GM12878 (cell line): ENCODE measurements around the gene MDFI.

Source experiments
- BHLHE40 ChIP-seq, 2 experiments: fragments of 450-650 bp in 1 of 2; IDR thresholded peaks; 2 replicates each; pipeline ENCODE4 v1.6.1; 2011 to 2017; ENCODE audit warnings: low read depth in 2 of 2, borderline replicate concordance in 1 of 2, improper control_type of control experiment in 1 of 2, low read length in 1 of 2, mild to moderate bottlenecking in 1 of 2
- BRCA1 ChIP-seq: IDR thresholded peaks from 2 replicates; pipeline ENCODE4 v1.6.1; 2011; ENCODE audit warnings: low read depth, low read length, improper control_type of control experiment
- CREB1 ChIP-seq: IDR thresholded peaks from 2 replicates; pipeline ENCODE4 v1.6.1; 2012; ENCODE audit warnings: low read depth, mild to moderate bottlenecking, inconsistent platforms
- HCFC1 ChIP-seq: fragments of 150-350 bp; IDR thresholded peaks from 2 replicates; pipeline ENCODE4 v1.6.1; 2014; ENCODE audit warnings: low read length
- TF ChIP-seq, protein P1 (sequence below), 3 experiments: IDR thresholded peaks in 2 of 3; conservative IDR thresholded peaks in 1 of 3; 2 replicates each; pipeline ENCODE4 v1.5.1; 2011; ENCODE audit warnings: low read depth in 3 of 3, low read length in 3 of 3, mild to moderate bottlenecking in 3 of 3, control low read depth in 2 of 3, moderate library complexity in 2 of 3, inconsistent platforms in 1 of 3, mixed read lengths in 1 of 3; ENCODE audit not compliant: control insufficient read depth in 2 of 3, insufficient read depth in 1 of 3; ENCODE audit errors: extremely low read depth in 1 of 3

DNA sequence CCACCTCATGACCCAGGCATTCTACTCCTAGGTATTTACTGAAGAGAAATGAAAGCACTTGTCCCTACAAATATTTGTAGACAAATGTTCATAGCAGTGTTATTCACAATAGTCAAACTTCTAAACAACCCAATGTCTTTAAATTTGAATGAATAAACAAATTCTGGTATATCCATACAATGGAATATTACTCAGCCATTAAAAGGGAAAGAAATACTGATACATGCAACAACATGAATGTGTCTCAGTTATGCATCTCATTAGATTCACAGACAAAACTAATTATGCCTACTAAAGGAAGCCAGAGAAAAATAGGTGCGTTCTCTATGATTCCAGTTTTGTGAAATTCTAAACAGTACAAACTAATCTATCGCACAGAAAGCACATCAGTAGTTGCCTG lies 30.7 kb downstream of the MDFI start:
- TF ChIP-seq, protein P1, sequence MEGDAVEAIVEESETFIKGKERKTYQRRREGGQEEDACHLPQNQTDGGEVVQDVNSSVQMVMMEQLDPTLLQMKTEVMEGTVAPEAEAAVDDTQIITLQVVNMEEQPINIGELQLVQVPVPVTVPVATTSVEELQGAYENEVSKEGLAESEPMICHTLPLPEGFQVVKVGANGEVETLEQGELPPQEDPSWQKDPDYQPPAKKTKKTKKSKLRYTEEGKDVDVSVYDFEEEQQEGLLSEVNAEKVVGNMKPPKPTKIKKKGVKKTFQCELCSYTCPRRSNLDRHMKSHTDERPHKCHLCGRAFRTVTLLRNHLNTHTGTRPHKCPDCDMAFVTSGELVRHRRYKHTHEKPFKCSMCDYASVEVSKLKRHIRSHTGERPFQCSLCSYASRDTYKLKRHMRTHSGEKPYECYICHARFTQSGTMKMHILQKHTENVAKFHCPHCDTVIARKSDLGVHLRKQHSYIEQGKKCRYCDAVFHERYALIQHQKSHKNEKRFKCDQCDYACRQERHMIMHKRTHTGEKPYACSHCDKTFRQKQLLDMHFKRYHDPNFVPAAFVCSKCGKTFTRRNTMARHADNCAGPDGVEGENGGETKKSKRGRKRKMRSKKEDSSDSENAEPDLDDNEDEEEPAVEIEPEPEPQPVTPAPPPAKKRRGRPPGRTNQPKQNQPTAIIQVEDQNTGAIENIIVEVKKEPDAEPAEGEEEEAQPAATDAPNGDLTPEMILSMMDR (IDR thresholded peaks at IDR 0.05 in 2 of 3, conservative IDR thresholded peaks at IDR 0.05 in 1 of 3; ENCODE audit: control insufficient read depth in 2 of 3, extremely low read depth in 1 of 3, insufficient read depth in 1 of 3, low read depth in 3 of 3, low read length in 3 of 3): no peak
- TF ChIP-seq HCFC1: no peak
- no peak for TF ChIP-seq CREB1
- no peak for TF ChIP-seq BRCA1
- no peak for TF ChIP-seq BHLHE40 (IDR thresholded peaks at IDR 0.05; ENCODE audit: borderline replicate concordance in 1 of 2, low read depth in 2 of 2, low read length in 1 of 2)
